Transverse colon (tissue), 4 donors: ENCODE measurements around the gene CRMP1. TPM values are rescaled to one million over a fixed set of nuclear protein-coding genes. Genes with fewer than 3 reads are reported as not detected.

Experiments used
- DNase-seq: peaks from one replicate; pipeline ENCODE4 v3.0.0-alpha.2; 2019
- H3K27ac ChIP-seq, 4 donors: fragments of 200-600 bp; sonication (generic); 2 replicates each; pipeline ENCODE4 v1.5.1; 2016 to 2018; ENCODE audit warnings: inconsistent platforms in 4 of 4
- H3K27me3 ChIP-seq: fragments of 200-600 bp; sonication (generic); 2 replicates; pipeline ENCODE4 v1.5.1; 2017; ENCODE audit warnings: inconsistent platforms
- H3K36me3 ChIP-seq, 4 donors: fragments of 200-600 bp; sonication (generic); 2 replicates each; pipeline ENCODE4 v1.5.1; 2017 to 2019; ENCODE audit warnings: inconsistent platforms in 4 of 4
- H3K4me1 ChIP-seq, 4 donors: fragments of 200-600 bp; sonication (generic); 2 replicates each; pipeline ENCODE4 v1.5.1; 2017 to 2020; ENCODE audit warnings: inconsistent platforms in 4 of 4
- H3K4me3 ChIP-seq, 4 donors: fragments of 200-600 bp; sonication (generic); 1 replicate in 1 of 4; 2 replicates in 3 of 4; pipeline versions ENCODE4 v1.5.1 to v1.6.1; 2017 to 2019; ENCODE audit warnings: inconsistent platforms in 4 of 4
- H3K9me3 ChIP-seq, 2 donors: fragments of 200-600 bp; sonication (generic); 2 replicates each; pipeline ENCODE4 v1.5.1; 2017 to 2019; ENCODE audit warnings: inconsistent platforms in 2 of 2
- EP300 ChIP-seq: sonication (generic); formaldehyde crosslinking; IDR thresholded peaks from one replicate; pipeline ENCODE4 v1.6.1; 2017; ENCODE audit warnings: antibody characterized with exemption, low read depth
- POLR2A ChIP-seq: fragments of 450-650 bp; IDR thresholded peaks from one replicate; pipeline ENCODE4 v1.6.1; 2016; ENCODE audit warnings: antibody characterized with exemption, mild to moderate bottlenecking, moderate library complexity
- POLR2AphosphoS5 ChIP-seq, 3 donors: sonication (generic); formaldehyde crosslinking; IDR thresholded peaks; one replicate each; pipeline ENCODE4 v1.6.1; 2016; ENCODE audit warnings: antibody characterized with exemption in 3 of 3
- WGBS, 2 donors: methylation state at CpG; one replicate each; pipeline ENCODE4 v1.1.5; 2018; ENCODE audit warnings: low coverage in 1 of 2; 5-methylcytosine and 5-hydroxymethylcytosine counted together
- in situ Hi-C, 4 donors: fragments of 200-750 bp; cut with MboI; loops; one replicate each; pipeline versions ENCODE4 v1.15.0 to v1.15.1; 2017; ENCODE audit warnings: low sequenced_read_pairs in 3 of 4, low pct_ligation_motif_present in 1 of 4, low pct_unique_long_range_greater_than_20kb in 1 of 4
- intact Hi-C: fragments of 100-400 bp; cut with DNase I; formaldehyde crosslinking; loops from one replicate; pipeline ENCODE4 v1.15.1; 2023; ENCODE audit warnings: low total_unique reads
- total RNA-seq, 4 donors: library from RNA; depleted of rRNA; stranded (reverse); fragments of >200 nt; gene quantifications; one replicate each; pipeline ENCODE4 v1.1.0, GENCODE V29; 2016
- TF ChIP-seq, protein P1 (sequence below), 5 experiments: fragments of 200-600 bp in 3 of 5; fragments of 450-650 bp in 2 of 5; sonication (generic) in 3 of 5; IDR thresholded peaks; 1 replicate in 2 of 5; 2 replicates in 3 of 5; pipeline ENCODE4 v1.5.1; 2016 to 2017; ENCODE audit warnings: antibody characterized with exemption in 5 of 5, inconsistent platforms in 3 of 5, mild to moderate bottlenecking in 2 of 5, moderate library complexity in 1 of 5

Gene CRMP1
- total RNA-seq, 4 donors from 2014 or later, result 0.55 to 3.0 (median 2.1) TPM; not detected in 1

DNA sequence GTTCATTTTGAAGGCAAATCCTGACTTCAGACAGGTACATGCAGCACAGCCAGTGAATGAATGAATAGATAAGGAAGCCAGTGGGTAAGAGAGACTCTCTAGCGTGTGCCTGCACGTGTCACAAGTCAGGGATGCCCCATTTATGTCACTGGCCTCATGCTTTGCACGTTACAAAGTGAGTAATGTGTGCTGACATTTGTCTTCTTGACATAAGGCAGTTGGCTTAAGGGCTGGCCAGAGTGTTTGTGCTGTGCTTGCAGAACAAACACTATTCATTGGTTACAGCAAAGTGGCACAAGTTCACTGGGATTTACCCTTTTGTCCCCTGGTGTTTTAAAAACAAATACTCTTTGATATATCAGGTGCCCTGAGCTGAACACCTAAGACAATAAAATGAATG is 55.9 kb downstream of the CRMP1 start:
- H3K36me3 ChIP-seq, result no peaks in the 10 kb centered on the region
- H3K4me3 ChIP-seq, result no peak overlapping the region
- H3K9me3 ChIP-seq, result no peaks in the 10 kb centered on the region
- H3K27me3 ChIP-seq, result no peaks in the 10 kb centered on the region
- intact Hi-C loops (no loop called here), in situ Hi-C loops (no loop called here)
- H3K27ac ChIP-seq, result no peak overlapping the region
- TF ChIP-seq EP300 (no peak), POLR2AphosphoS5 (IDR thresholded peaks at IDR 0.05) (no peak), POLR2A (no peak)
- TF ChIP-seq, protein P1, sequence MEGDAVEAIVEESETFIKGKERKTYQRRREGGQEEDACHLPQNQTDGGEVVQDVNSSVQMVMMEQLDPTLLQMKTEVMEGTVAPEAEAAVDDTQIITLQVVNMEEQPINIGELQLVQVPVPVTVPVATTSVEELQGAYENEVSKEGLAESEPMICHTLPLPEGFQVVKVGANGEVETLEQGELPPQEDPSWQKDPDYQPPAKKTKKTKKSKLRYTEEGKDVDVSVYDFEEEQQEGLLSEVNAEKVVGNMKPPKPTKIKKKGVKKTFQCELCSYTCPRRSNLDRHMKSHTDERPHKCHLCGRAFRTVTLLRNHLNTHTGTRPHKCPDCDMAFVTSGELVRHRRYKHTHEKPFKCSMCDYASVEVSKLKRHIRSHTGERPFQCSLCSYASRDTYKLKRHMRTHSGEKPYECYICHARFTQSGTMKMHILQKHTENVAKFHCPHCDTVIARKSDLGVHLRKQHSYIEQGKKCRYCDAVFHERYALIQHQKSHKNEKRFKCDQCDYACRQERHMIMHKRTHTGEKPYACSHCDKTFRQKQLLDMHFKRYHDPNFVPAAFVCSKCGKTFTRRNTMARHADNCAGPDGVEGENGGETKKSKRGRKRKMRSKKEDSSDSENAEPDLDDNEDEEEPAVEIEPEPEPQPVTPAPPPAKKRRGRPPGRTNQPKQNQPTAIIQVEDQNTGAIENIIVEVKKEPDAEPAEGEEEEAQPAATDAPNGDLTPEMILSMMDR (IDR thresholded peaks at IDR 0.05), result no peak
- 33% methylated on average over 3 of the region's 3 CpGs; no CpG with 5 or more reads in 1 of the 2 donors for WGBS, 2 donors
- H3K4me1 ChIP-seq, result peaks cover 0 to 5% (median 2%) of the 10 kb centered on the region in 4 donors
- DNase-seq, result no peak

- H3K9me3 ChIP-seq, result no peaks in the 10 kb centered on the region
- 71 to 83% methylated on average over 2 to 11 of the region's 11 CpGs for WGBS, 2 donors
- H3K36me3 ChIP-seq, result no peaks in the 10 kb centered on the region
- no peaks in the 10 kb centered on the region for H3K27me3 ChIP-seq
- in situ Hi-C loops, result no loop called here
- TF ChIP-seq, protein P1 (IDR thresholded peaks at IDR 0.05), result no peak
- TF ChIP-seq POLR2AphosphoS5 (IDR thresholded peaks at IDR 0.05), result no peak
- no peak for TF ChIP-seq POLR2A
- no peak for TF ChIP-seq EP300
- no peak for DNase-seq
- no peak overlapping the region for H3K4me3 ChIP-seq
- no peak overlapping the region for H3K27ac ChIP-seq
- intact Hi-C loops, result no loop called here
- H3K4me1 ChIP-seq, result peaks cover 0 to 6% (median 0%) of the 10 kb centered on the region in 4 donors
Observed at GRCh38 chr4:5828005-5828391, 64.9 kb downstream of the CRMP1 start.

GRCh38 chr4:5827108-5828004 is 65.5 kb downstream of the CRMP1 start:
- Histone ChIP-seq H3K4me3 (no peak overlapping the region), H3K27me3 (no peaks in the 10 kb centered on the region), H3K9me3 (no peaks in the 10 kb centered on the region), H3K27ac (no peak overlapping the region), H3K4me1 (peaks cover 0 to 6% (median 0%) of the 10 kb centered on the region in 4 donors), H3K36me3 (no peaks in the 10 kb centered on the region)
- intact Hi-C loops (no loop called here), in situ Hi-C loops (no loop called here)
- TF ChIP-seq POLR2A (no peak), EP300 (no peak), POLR2AphosphoS5 (IDR thresholded peaks at IDR 0.05) (no peak)
- TF ChIP-seq, protein P1 (IDR thresholded peaks at IDR 0.05), result no peak
- 74% methylated on average over 19 of the region's 19 CpGs; no CpG with 5 or more reads in 1 of the 2 donors for WGBS, 2 donors
- DNase-seq, result no peak

GRCh38 chr4:5826437-5827107 is 66.3 kb downstream of the CRMP1 start:
- H3K9me3 ChIP-seq, result no peaks in the 10 kb centered on the region
- in situ Hi-C loops (no loop called here), intact Hi-C loops (no loop called here)
- 48% methylated on average over 5 of the region's 5 CpGs; no CpG with 5 or more reads in 1 of the 2 donors for WGBS, 2 donors
- no peaks in the 10 kb centered on the region for H3K27me3 ChIP-seq
- H3K27ac ChIP-seq, result no peak overlapping the region
- no peaks in the 10 kb centered on the region for H3K36me3 ChIP-seq
- peaks cover 0 to 6% (median 0%) of the 10 kb centered on the region in 4 donors for H3K4me1 ChIP-seq
- no peak for DNase-seq
- TF ChIP-seq, protein P1 (IDR thresholded peaks at IDR 0.05), result no peak
- TF ChIP-seq POLR2A (no peak), EP300 (no peak), POLR2AphosphoS5 (IDR thresholded peaks at IDR 0.05) (no peak)
- H3K4me3 ChIP-seq, result no peak overlapping the region
